Measurements from ENCODE around the gene SERPINI2. TPM values are rescaled to one million over a fixed set of nuclear protein-coding genes. Genes with fewer than 3 reads are reported as not detected.

SERPINI2 gene
- total RNA-seq, 1 experiment from 2014 or later = 0.22 TPM

GRCh38 chr3:167497903-167498302, 24.1 kb upstream of the SERPINI2 start:
- H3K23ac ChIP-seq (ENCODE audit: insufficient read length, low read depth, low read length) = no peak overlapping the region
- no peak overlapping the region for H2BK20ac ChIP-seq (ENCODE audit: low read depth, low read length, poor library complexity, severe bottlenecking)
- H3T11ph ChIP-seq (ENCODE audit: low read length) = no peak overlapping the region
- H3K79me1 ChIP-seq (ENCODE audit: insufficient read depth, low read depth, low read length, poor library complexity, severe bottlenecking) = no peaks in the 10 kb centered on the region
- H3K27me3 ChIP-seq (ENCODE audit: insufficient read depth, low read length) = no peaks in the 10 kb centered on the region
- H3K4ac ChIP-seq (ENCODE audit: low read depth, low read length) = no peak overlapping the region
- H3K18ac ChIP-seq (ENCODE audit: insufficient read length, low read depth, low read length) = no peak overlapping the region
- no peak overlapping the region for H2BK15ac ChIP-seq (ENCODE audit: low read depth, low read length)
- no peak overlapping the region for H2BK120ac ChIP-seq (ENCODE audit: low read depth, low read length, poor library complexity, severe bottlenecking)
- no peak overlapping the region for H3K14ac ChIP-seq (ENCODE audit: insufficient read depth, low read length)
- H2BK5ac ChIP-seq (ENCODE audit: insufficient read length, low read length) = no peak overlapping the region
- Mint-ChIP-seq H3K27ac (no peak overlapping the region; a peak in 1 of 7 replicates), H3K4me3 (no peak overlapping the region), H3K27me3 (ENCODE audit: low read depth) (no peaks in the 10 kb centered on the region), H3K9me3 (no peaks in the 10 kb centered on the region), H3K4me1 (peaks cover 10 to 13% of the 10 kb centered on the region in 2 experiments), H3K36me3 (ENCODE audit: insufficient read depth in 1 of 3, low read depth in 3 of 3) (no peaks in the 10 kb centered on the region; a peak in 1 of 7 replicates)
- H3K79me2 ChIP-seq (ENCODE audit: insufficient read depth, low read length) = no peaks in the 10 kb centered on the region
- no peak overlapping the region for H3K27ac ChIP-seq (ENCODE audit: insufficient read length, low read depth, low read length)
- no CpG with 5 or more reads among the region's 7 CpGs for WGBS (ENCODE audit: extremely low coverage, insufficient read length, low lambda C conversion rate)
- no peak overlapping the region for H3K4me2 ChIP-seq (ENCODE audit: insufficient read depth, insufficient read length, low read length)
- no peaks in the 10 kb centered on the region for H3K4me1 ChIP-seq (ENCODE audit: insufficient read depth, low read length)
- H2BK12ac ChIP-seq (ENCODE audit: insufficient read length, low read depth, low read length) = no peak overlapping the region
- no peak overlapping the region for H4K5ac ChIP-seq (ENCODE audit: insufficient read length, low read depth, low read length)
- no peak overlapping the region for H3K56ac ChIP-seq (ENCODE audit: insufficient read length, low read depth, low read length)
- no peak for TF ChIP-seq CTCF (conservative IDR thresholded peaks at IDR 0.05)
- no peak for DNase-seq
- H2AK5ac ChIP-seq (ENCODE audit: insufficient read length, low read length) = no peak overlapping the region
- no peak overlapping the region for H4K91ac ChIP-seq (ENCODE audit: insufficient read length, low read depth, low read length)
- H3K23me2 ChIP-seq (ENCODE audit: insufficient read length, low read depth, low read length, poor library complexity, severe bottlenecking) = no peaks in the 10 kb centered on the region
- no peak overlapping the region for H2AFZ ChIP-seq (ENCODE audit: low read length)
- H4K8ac ChIP-seq (replicated peaks; ENCODE audit: insufficient read length, low read depth, low read length) = no peak overlapping the region
- H4K20me1 ChIP-seq (ENCODE audit: control insufficient read depth, insufficient read depth, insufficient read length) = no peaks in the 10 kb centered on the region
- H3K9ac ChIP-seq (ENCODE audit: extremely low read depth, insufficient read length, low read length) = no peak overlapping the region
- no peaks in the 10 kb centered on the region for H3K9me3 ChIP-seq (ENCODE audit: control insufficient read depth, low read depth, low read length)
